HepG2 (cell line): ENCODE results near the gene RBM34.

ENCODE experiments used
- CCAR2 ChIP-seq: fragments of 200-400 bp; formaldehyde crosslinking; optimal IDR thresholded peaks from 2 replicates; pipeline ENCODE3; 2018; ENCODE audit warnings: low read depth, mild to moderate bottlenecking, low read length, moderate library complexity
- GABPB1 ChIP-seq: IDR thresholded peaks from 2 replicates; pipeline ENCODE4 v1.6.1; 2016; ENCODE audit warnings: mild to moderate bottlenecking, missing genetic modification reagents, moderate library complexity, missing compliant biosample characterization
- GTF2F1 ChIP-seq: fragments of 150-350 bp; IDR thresholded peaks from 2 replicates; pipeline ENCODE4 v1.6.1; 2014; ENCODE audit warnings: low read length
- NBN ChIP-seq: fragments of 450-650 bp; conservative IDR thresholded peaks from 2 replicates; pipeline ENCODE4 v1.6.1; 2017
- NFKB2 ChIP-seq: sonication (generic); formaldehyde crosslinking; IDR thresholded peaks from 2 replicates; pipeline ENCODE4 v1.4.0; 2020; ENCODE audit warnings: missing genetic modification reagents, borderline replicate concordance
- NFRKB ChIP-seq: fragments of 450-650 bp; IDR thresholded peaks from 2 replicates; pipeline ENCODE4 v1.6.1; 2017
- RFXAP ChIP-seq: sonication (generic); formaldehyde crosslinking; IDR thresholded peaks from 2 replicates; pipeline ENCODE4 v1.4.0; 2020; ENCODE audit warnings: missing genetic modification reagents, borderline replicate concordance
- ZKSCAN1 ChIP-seq: fragments of 150-350 bp; IDR thresholded peaks from 2 replicates; pipeline ENCODE4 v1.6.1; 2014; ENCODE audit warnings: low read length
- ZNF24 ChIP-seq: fragments of 450-650 bp; IDR thresholded peaks from 2 replicates; pipeline ENCODE4 v1.6.1; 2017; ENCODE audit warnings: antibody characterized with exemption, mild to moderate bottlenecking
- TF ChIP-seq, protein P1 (sequence below): sonication (generic); formaldehyde crosslinking; IDR thresholded peaks from 2 replicates; pipeline ENCODE4 v1.5.0; 2020; ENCODE audit warnings: mild to moderate bottlenecking, missing genetic modification reagents
- TF ChIP-seq, protein P2 (sequence below): sonication (generic); formaldehyde crosslinking; IDR thresholded peaks from 2 replicates; pipeline ENCODE4 v1.5.0; 2020; ENCODE audit warnings: mild to moderate bottlenecking, missing genetic modification reagents, moderate library complexity

DNA sequence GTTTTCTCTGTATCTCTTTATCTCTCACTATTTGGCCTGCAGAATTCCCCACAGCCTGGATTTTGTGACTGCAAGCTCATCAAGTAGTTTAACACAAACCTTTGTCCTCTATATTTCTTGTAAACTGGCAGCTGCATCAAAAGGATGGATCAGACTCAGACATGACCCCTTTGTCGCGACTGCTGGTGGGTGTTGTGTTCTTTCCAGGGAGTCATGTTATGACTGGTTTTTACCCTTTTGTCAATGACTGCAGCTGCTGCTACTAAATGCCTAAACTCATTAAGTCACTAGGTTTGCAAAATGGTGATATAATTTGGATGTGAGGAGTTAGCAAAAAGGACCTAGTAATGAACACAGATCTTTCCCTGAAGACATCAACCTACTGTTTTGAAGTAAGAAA lies 22.2 kb downstream of the RBM34 start:
- no peak for TF ChIP-seq RFXAP (CRISPR knock-in tag)
- TF ChIP-seq NBN = no peak
- no peak for TF ChIP-seq CCAR2
- no peak for TF ChIP-seq GTF2F1
- TF ChIP-seq GABPB1 (CRISPR knock-in tag) = no peak
- no peak for TF ChIP-seq NFRKB
- TF ChIP-seq, protein P1, sequence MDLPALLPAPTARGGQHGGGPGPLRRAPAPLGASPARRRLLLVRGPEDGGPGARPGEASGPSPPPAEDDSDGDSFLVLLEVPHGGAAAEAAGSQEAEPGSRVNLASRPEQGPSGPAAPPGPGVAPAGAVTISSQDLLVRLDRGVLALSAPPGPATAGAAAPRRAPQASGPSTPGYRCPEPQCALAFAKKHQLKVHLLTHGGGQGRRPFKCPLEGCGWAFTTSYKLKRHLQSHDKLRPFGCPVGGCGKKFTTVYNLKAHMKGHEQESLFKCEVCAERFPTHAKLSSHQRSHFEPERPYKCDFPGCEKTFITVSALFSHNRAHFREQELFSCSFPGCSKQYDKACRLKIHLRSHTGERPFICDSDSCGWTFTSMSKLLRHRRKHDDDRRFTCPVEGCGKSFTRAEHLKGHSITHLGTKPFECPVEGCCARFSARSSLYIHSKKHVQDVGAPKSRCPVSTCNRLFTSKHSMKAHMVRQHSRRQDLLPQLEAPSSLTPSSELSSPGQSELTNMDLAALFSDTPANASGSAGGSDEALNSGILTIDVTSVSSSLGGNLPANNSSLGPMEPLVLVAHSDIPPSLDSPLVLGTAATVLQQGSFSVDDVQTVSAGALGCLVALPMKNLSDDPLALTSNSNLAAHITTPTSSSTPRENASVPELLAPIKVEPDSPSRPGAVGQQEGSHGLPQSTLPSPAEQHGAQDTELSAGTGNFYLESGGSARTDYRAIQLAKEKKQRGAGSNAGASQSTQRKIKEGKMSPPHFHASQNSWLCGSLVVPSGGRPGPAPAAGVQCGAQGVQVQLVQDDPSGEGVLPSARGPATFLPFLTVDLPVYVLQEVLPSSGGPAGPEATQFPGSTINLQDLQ = no peak
- TF ChIP-seq, protein P2, sequence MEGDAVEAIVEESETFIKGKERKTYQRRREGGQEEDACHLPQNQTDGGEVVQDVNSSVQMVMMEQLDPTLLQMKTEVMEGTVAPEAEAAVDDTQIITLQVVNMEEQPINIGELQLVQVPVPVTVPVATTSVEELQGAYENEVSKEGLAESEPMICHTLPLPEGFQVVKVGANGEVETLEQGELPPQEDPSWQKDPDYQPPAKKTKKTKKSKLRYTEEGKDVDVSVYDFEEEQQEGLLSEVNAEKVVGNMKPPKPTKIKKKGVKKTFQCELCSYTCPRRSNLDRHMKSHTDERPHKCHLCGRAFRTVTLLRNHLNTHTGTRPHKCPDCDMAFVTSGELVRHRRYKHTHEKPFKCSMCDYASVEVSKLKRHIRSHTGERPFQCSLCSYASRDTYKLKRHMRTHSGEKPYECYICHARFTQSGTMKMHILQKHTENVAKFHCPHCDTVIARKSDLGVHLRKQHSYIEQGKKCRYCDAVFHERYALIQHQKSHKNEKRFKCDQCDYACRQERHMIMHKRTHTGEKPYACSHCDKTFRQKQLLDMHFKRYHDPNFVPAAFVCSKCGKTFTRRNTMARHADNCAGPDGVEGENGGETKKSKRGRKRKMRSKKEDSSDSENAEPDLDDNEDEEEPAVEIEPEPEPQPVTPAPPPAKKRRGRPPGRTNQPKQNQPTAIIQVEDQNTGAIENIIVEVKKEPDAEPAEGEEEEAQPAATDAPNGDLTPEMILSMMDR (CRISPR knock-in tag) = no peak
- no peak for TF ChIP-seq ZKSCAN1
- TF ChIP-seq ZNF24 = no peak
- TF ChIP-seq NFKB2 (CRISPR knock-in tag) = no peak
